IMR-90 (cell line): ENCODE measurements around the gene RAD23B. TPM values are rescaled to one million over a fixed set of nuclear protein-coding genes. Genes with fewer than 3 reads are reported as not detected.
A peak's percentile ranks its signal among the peaks of the same experiment; 100 is the strongest.

Source experiments
- ATAC-seq: fragments of 200-7000 bp; cut with Tn5 transposase; 2 replicates; pipeline ENCODE4 v1.9.1; 2020; ENCODE audit warnings: low read depth, mild to moderate bottlenecking, moderate library complexity
- BruUV-seq: library from RNA; stranded (reverse); fragments of 400-500 nt; replicated peaks from 2 replicates; lab custom pipeline; 2021; lab: Mats Ljungman, UMichigan
- CTCF ChIA-PET: fragments of 300-600 bp; formaldehyde crosslinking; extraction: SDS; loops from one replicate; lab custom pipeline; 2021; ENCODE audit warnings: antibody characterized with exemption; lab: Yijun Ruan, JAX
- POLR2A ChIA-PET: fragments of 300-600 bp; sonication (Branson Sonifier 250); formaldehyde crosslinking; loops from one replicate; lab custom pipeline; 2022; ENCODE audit warnings: antibody characterized with exemption; ENCODE audit not compliant: unreplicated experiment; lab: Charles Lee
- DNase-seq: peaks from one replicate; pipeline ENCODE4 v3.0.0; 2013
- H2AFZ ChIP-seq: replicated peaks from 2 replicates; pipeline ENCODE3; 2013; ENCODE audit warnings: low read length, mild to moderate bottlenecking; ENCODE audit not compliant: poor library complexity
- H2AK5ac ChIP-seq: 2 replicates; pipeline ENCODE4 v1.6.1; 2013; ENCODE audit warnings: low read depth, low read length, inconsistent platforms
- H2AK9ac ChIP-seq: replicated peaks from 2 replicates; pipeline ENCODE3; 2013; ENCODE audit warnings: mild to moderate bottlenecking, low read depth, low read length, moderate library complexity; ENCODE audit not compliant: poor library complexity
- H2BK120ac ChIP-seq: 2 replicates; pipeline ENCODE4 v1.6.1; 2013; ENCODE audit warnings: low read depth, low read length, inconsistent platforms
- H2BK15ac ChIP-seq: 3 replicates; pipeline ENCODE4 v1.6.1; 2013; ENCODE audit warnings: low read depth, low read length, inconsistent platforms
- H2BK20ac ChIP-seq: 2 replicates; pipeline ENCODE4 v1.6.1; 2013; ENCODE audit warnings: low read depth, mild to moderate bottlenecking, inconsistent platforms, low read length, moderate library complexity
- H2BK5ac ChIP-seq: 2 replicates; pipeline ENCODE4 v1.6.1; 2013; ENCODE audit warnings: mild to moderate bottlenecking, low read depth, low read length, inconsistent platforms; ENCODE audit not compliant: poor library complexity, severe bottlenecking
- H3K14ac ChIP-seq: replicated peaks from 2 replicates; pipeline ENCODE4 v1.6.1; 2013; ENCODE audit warnings: low read depth, low read length, inconsistent platforms
- H3K18ac ChIP-seq: 2 replicates; pipeline ENCODE4 v1.6.1; 2013; ENCODE audit warnings: low read depth, low read length, control low read depth
- H3K23ac ChIP-seq: 2 replicates; pipeline ENCODE4 v1.6.1; 2013; ENCODE audit warnings: low read depth, low read length, inconsistent platforms
- H3K27ac ChIP-seq: 2 replicates; pipeline ENCODE4 v1.5.1; 2013; ENCODE audit warnings: mild to moderate bottlenecking, control low read depth, low read length; ENCODE audit not compliant: insufficient read depth
- H3K27me3 ChIP-seq: 2 replicates; pipeline ENCODE4 v1.6.1; 2013; ENCODE audit warnings: low read length; ENCODE audit not compliant: control insufficient read depth, insufficient read depth
- H3K36me3 ChIP-seq: 2 replicates; pipeline ENCODE4 v1.6.1; 2013; ENCODE audit warnings: low read length, mixed read lengths; ENCODE audit not compliant: control insufficient read depth, insufficient read depth
- H3K4ac ChIP-seq: 2 replicates; pipeline ENCODE4 v1.6.1; 2013; ENCODE audit warnings: low read depth, low read length, inconsistent platforms
- H3K4me1 ChIP-seq: 2 replicates; pipeline ENCODE4 v1.6.1; 2013; ENCODE audit warnings: low read length, mixed read lengths; ENCODE audit not compliant: control insufficient read depth, insufficient read depth
- H3K4me2 ChIP-seq: 2 replicates; pipeline ENCODE4 v1.6.1; 2013; ENCODE audit warnings: low read depth, mild to moderate bottlenecking, control low read depth, low read length, moderate library complexity
- H3K4me3 ChIP-seq: 2 replicates; pipeline ENCODE4 v1.5.1; 2013; ENCODE audit warnings: low read depth, mild to moderate bottlenecking, control low read depth, low read length, moderate library complexity; ENCODE audit not compliant: insufficient read depth
- H3K56ac ChIP-seq: 2 replicates; pipeline ENCODE4 v1.6.1; 2013; ENCODE audit warnings: low read length, inconsistent platforms; ENCODE audit not compliant: insufficient read depth; ENCODE audit errors: extremely low read depth
- H3K79me1 ChIP-seq, 2 experiments: 2 replicates each; pipeline ENCODE4 v1.6.1; 2013; ENCODE audit warnings: low read length in 2 of 2, inconsistent platforms in 1 of 2, low read depth in 1 of 2
- H3K9ac ChIP-seq: 2 replicates; pipeline ENCODE4 v1.6.1; 2013; ENCODE audit warnings: low read depth, low read length, control low read depth
- H3K9me1 ChIP-seq: 2 replicates; pipeline ENCODE4 v1.6.1; 2013; ENCODE audit warnings: low read length, inconsistent platforms; ENCODE audit not compliant: insufficient read depth
- H3K9me3 ChIP-seq: 2 replicates; pipeline ENCODE4 v1.6.1; 2013; ENCODE audit warnings: low read length; ENCODE audit not compliant: control insufficient read depth, insufficient read depth
- H4K20me1 ChIP-seq: 2 replicates; pipeline ENCODE4 v1.6.1; 2013; ENCODE audit warnings: low read length, inconsistent platforms; ENCODE audit not compliant: insufficient read depth
- H4K5ac ChIP-seq: 2 replicates; pipeline ENCODE4 v1.6.1; 2013; ENCODE audit warnings: mild to moderate bottlenecking, low read depth, low read length, control low read depth
- H4K8ac ChIP-seq, 2 experiments: 2 replicates each; pipeline ENCODE4 v1.6.1; 2013; ENCODE audit warnings: low read depth in 2 of 2, low read length in 2 of 2, control low read depth in 1 of 2, inconsistent platforms in 1 of 2
- H4K91ac ChIP-seq: 2 replicates; pipeline ENCODE4 v1.6.1; 2013; ENCODE audit warnings: low read depth, low read length, inconsistent platforms; ENCODE audit not compliant: insufficient read depth
- CTCF ChIP-seq: conservative IDR thresholded peaks from 2 replicates; pipeline ENCODE4 v1.5.1; 2012; ENCODE audit warnings: mild to moderate bottlenecking, low read depth, low read length, improper control_type of control experiment
- MAFK ChIP-seq: IDR thresholded peaks from 2 replicates; pipeline ENCODE4 v1.6.1; 2012; ENCODE audit warnings: low read depth, low read length, improper control_type of control experiment
- MAZ ChIP-seq: IDR thresholded peaks from 2 replicates; pipeline ENCODE4 v1.6.1; 2012; ENCODE audit warnings: low read depth, mild to moderate bottlenecking, low read length, improper control_type of control experiment, moderate library complexity, borderline replicate concordance
- MXI1 ChIP-seq: IDR thresholded peaks from 2 replicates; pipeline ENCODE4 v1.6.1; 2012; ENCODE audit warnings: low read depth, mild to moderate bottlenecking, low read length, moderate library complexity, borderline replicate concordance
- POLR2A ChIP-seq: IDR thresholded peaks from 2 replicates; pipeline ENCODE4 v1.6.1; 2012; ENCODE audit warnings: mild to moderate bottlenecking, low read depth, low read length
- RAD21 ChIP-seq: IDR thresholded peaks from 2 replicates; pipeline ENCODE4 v1.6.1; 2012; ENCODE audit warnings: low read length, improper control_type of control experiment
- SMC3 ChIP-seq: fragments of 150-350 bp; IDR thresholded peaks from 2 replicates; pipeline ENCODE4 v1.6.1; 2016; ENCODE audit warnings: low read depth, mild to moderate bottlenecking, antibody characterized with exemption, low read length, moderate library complexity
- dilution Hi-C: fragments of 300-500 bp; cut with HindIII; formaldehyde crosslinking; loops from one replicate; pipeline ENCODE4 v1.14.3; 2018; ENCODE audit warnings: low sequenced_read_pairs; ENCODE audit not compliant: unreplicated experiment
- in situ Hi-C: fragments of 300-500 bp; cut with MboI; formaldehyde crosslinking; loops from 3 replicates; pipeline ENCODE4 v1.14.3; 2019; ENCODE audit warnings: low sequenced_read_pairs, inconsistent platforms, mixed read lengths
- intact Hi-C: fragments of 100-400 bp; cut with micrococcal nuclease; formaldehyde crosslinking; loops from 2 replicates; pipeline ENCODE4 v1.10.0; 2022
- polyA plus RNA-seq, 3 experiments: library from polyadenylated mRNA; depleted of rRNA; stranded (reverse); fragments of >200 nt; gene quantifications; 2 replicates each; pipeline ENCODE4 v1.2.3, GENCODE V29; 2012; ENCODE audit warnings: low replicate concordance in 1 of 3
- total RNA-seq: library from RNA; depleted of rRNA; stranded (reverse); fragments of >200 nt; gene quantifications from 2 replicates; pipeline ENCODE4 v1.2.3, GENCODE V29; 2012
- TF ChIP-seq, protein P1 (sequence below): fragments of 150-350 bp; IDR thresholded peaks from 2 replicates; pipeline ENCODE4 v1.6.1; 2017; ENCODE audit warnings: mild to moderate bottlenecking, antibody characterized with exemption, low read length, low read depth
- TF ChIP-seq, protein P2 (sequence below): fragments of 150-350 bp; IDR thresholded peaks from 2 replicates; pipeline ENCODE4 v1.6.1; 2016; ENCODE audit warnings: low read depth, mild to moderate bottlenecking, low read length, moderate library complexity, borderline replicate concordance

The RAD23B gene
- total and polyA plus RNA-seq, 2 of the 4 experiments (the other 2 are of a cell fraction) = 126 to 148 TPM

DNA sequence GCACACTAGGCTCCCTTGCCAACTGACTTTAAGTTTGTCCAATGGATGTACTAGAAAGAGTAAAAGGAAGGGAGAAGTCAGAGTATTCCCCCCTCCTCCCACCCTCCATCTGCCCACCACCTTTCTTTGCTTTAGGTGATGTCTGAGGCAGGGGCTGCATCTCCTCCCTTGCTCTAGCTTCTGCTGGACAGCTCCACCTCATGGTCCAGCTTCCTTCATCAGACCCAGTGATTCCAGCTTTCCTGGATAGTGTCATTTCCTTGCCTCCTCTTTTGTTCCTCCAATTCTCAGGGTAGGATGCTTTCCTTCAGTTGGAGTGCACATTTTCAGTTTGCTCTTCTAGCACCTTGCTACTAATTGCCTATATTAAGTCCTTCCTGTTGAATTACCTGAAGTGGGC, 67.4 kb downstream of the RAD23B start:
- no peak overlapping the region for H2BK120ac ChIP-seq
- no peaks in the 10 kb centered on the region for H3K4me1 ChIP-seq
- H3K36me3 ChIP-seq = no peaks in the 10 kb centered on the region
- TF ChIP-seq MXI1 (no peak), MAZ (no peak), SMC3 (no peak), RAD21 (no peak), CTCF (no peak), POLR2A (no peak), MAFK (no peak)
- TF ChIP-seq, protein P1, sequence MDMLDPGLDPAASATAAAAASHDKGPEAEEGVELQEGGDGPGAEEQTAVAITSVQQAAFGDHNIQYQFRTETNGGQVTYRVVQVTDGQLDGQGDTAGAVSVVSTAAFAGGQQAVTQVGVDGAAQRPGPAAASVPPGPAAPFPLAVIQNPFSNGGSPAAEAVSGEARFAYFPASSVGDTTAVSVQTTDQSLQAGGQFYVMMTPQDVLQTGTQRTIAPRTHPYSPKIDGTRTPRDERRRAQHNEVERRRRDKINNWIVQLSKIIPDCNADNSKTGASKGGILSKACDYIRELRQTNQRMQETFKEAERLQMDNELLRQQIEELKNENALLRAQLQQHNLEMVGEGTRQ = no peak
- TF ChIP-seq, protein P2, sequence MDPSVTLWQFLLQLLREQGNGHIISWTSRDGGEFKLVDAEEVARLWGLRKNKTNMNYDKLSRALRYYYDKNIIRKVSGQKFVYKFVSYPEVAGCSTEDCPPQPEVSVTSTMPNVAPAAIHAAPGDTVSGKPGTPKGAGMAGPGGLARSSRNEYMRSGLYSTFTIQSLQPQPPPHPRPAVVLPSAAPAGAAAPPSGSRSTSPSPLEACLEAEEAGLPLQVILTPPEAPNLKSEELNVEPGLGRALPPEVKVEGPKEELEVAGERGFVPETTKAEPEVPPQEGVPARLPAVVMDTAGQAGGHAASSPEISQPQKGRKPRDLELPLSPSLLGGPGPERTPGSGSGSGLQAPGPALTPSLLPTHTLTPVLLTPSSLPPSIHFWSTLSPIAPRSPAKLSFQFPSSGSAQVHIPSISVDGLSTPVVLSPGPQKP = no peak
- CTCF ChIA-PET = no interaction called here
- H2AK9ac ChIP-seq = no peak overlapping the region
- no peak overlapping the region for H2BK20ac ChIP-seq
- H3K9ac ChIP-seq = no peak overlapping the region
- no peak overlapping the region for H4K91ac ChIP-seq
- ATAC-seq = peak; percentile 11; the same call in 1 of the 2 replicates
- H3K9me3 ChIP-seq = no peaks in the 10 kb centered on the region
- dilution Hi-C loops = no loop called here
- DNase-seq = no peak
- H3K27me3 ChIP-seq = no peaks in the 10 kb centered on the region; the same call in 1 of the 2 replicates
- POLR2A ChIA-PET = no interaction called here
- H3K27ac ChIP-seq = no peak overlapping the region
- no peak overlapping the region for H3K4me3 ChIP-seq
- no peak overlapping the region for H3K18ac ChIP-seq
- H3K9me1 ChIP-seq = no peaks in the 10 kb centered on the region
- no peak overlapping the region for H2BK15ac ChIP-seq
- H4K8ac ChIP-seq = no peak overlapping the region
- in situ Hi-C loops = no loop called here
- no peak overlapping the region for H3K56ac ChIP-seq
- no peak overlapping the region for H2BK5ac ChIP-seq
- H3K4ac ChIP-seq = no peak overlapping the region
- intact Hi-C loops = no loop called here
- no TSS peak for BruUV-seq
- H2AK5ac ChIP-seq = no peak overlapping the region
- H3K23ac ChIP-seq = no peak overlapping the region
- no peak overlapping the region for H3K14ac ChIP-seq
- H4K5ac ChIP-seq = no peak overlapping the region
- no peaks in the 10 kb centered on the region for H3K79me1 ChIP-seq
- H3K4me2 ChIP-seq = no peak overlapping the region
- H4K20me1 ChIP-seq = no peaks in the 10 kb centered on the region
- no peak overlapping the region for H2AFZ ChIP-seq
